Lower leg skin (tissue), 4 donors: Measurements from ENCODE around the gene SCFD2. TPM values are rescaled to one million over a fixed set of nuclear protein-coding genes. Genes with fewer than 3 reads are reported as not detected.

Experiments
- DNase-seq, 2 donors: peaks; one replicate each; pipeline ENCODE4 v3.0.0-alpha.2; 2019; ENCODE audit warnings: low spot score in 2 of 2
- H3K4me3 ChIP-seq: fragments of 200-600 bp; sonication (generic); 2 replicates; pipeline ENCODE4 v1.5.1; 2017; ENCODE audit warnings: mild to moderate bottlenecking, low read depth; ENCODE audit not compliant: poor library complexity, severe bottlenecking
- CTCF ChIP-seq, 3 donors: fragments of 450-650 bp; IDR thresholded peaks; one replicate each; pipeline ENCODE4 v1.5.1; 2016; ENCODE audit warnings: antibody characterized with exemption in 3 of 3, mild to moderate bottlenecking in 3 of 3, moderate library complexity in 2 of 3
- POLR2A ChIP-seq, 2 donors: fragments of 450-650 bp; IDR thresholded peaks; one replicate each; pipeline ENCODE4 v1.6.1; 2016 to 2017; ENCODE audit warnings: antibody characterized with exemption in 2 of 2, mild to moderate bottlenecking in 1 of 2, moderate library complexity in 1 of 2
- WGBS, 2 donors: methylation state at CpG; one replicate each; pipeline ENCODE4 v1.1.5; 2018; 5-methylcytosine and 5-hydroxymethylcytosine counted together
- intact Hi-C: fragments of 100-400 bp; cut with DNase I; formaldehyde crosslinking; loops from one replicate; pipeline ENCODE4 v1.15.0; 2023; ENCODE audit warnings: low total_unique reads
- total RNA-seq, 4 donors: library from RNA; depleted of rRNA; stranded (reverse); fragments of >200 nt; gene quantifications; one replicate each; pipeline ENCODE4 v1.1.0, GENCODE V29; 2016

SCFD2 gene
- total RNA-seq, 4 donors from 2014 or later, result 13.6 to 23.3 (median 19.0) TPM

GRCh38 chr4:53014881-53015280 is 351.0 kb downstream of the SCFD2 start:
- TF ChIP-seq POLR2A (IDR thresholded peaks at IDR 0.05), result no peak
- no peak for TF ChIP-seq CTCF (IDR thresholded peaks at IDR 0.05)
- 47 to 49% methylated on average over 2 of the region's 2 CpGs for WGBS, 2 donors
- no peak for DNase-seq
- H3K4me3 ChIP-seq, result no peak overlapping the region
- intact Hi-C loops, result no loop called here

GRCh38 chr4:53013873-53014775 is 351.7 kb downstream of the SCFD2 start:
- intact Hi-C loops, result no loop called here
- 90 to 91% methylated on average over 5 of the region's 5 CpGs for WGBS, 2 donors
- no peak for DNase-seq
- no peak overlapping the region for H3K4me3 ChIP-seq
- TF ChIP-seq CTCF (IDR thresholded peaks at IDR 0.05) (no peak), POLR2A (IDR thresholded peaks at IDR 0.05) (no peak)

- 57 to 65% methylated on average over 1 of the region's 1 CpG for WGBS, 2 donors
- TF ChIP-seq CTCF (IDR thresholded peaks at IDR 0.05) (no peak), POLR2A (IDR thresholded peaks at IDR 0.05) (no peak)
- intact Hi-C loops, result no loop called here
- no peak for DNase-seq
- H3K4me3 ChIP-seq, result no peak overlapping the region
Measured at GRCh38 chr4:53012738-53013137, 353.1 kb downstream of the SCFD2 start.

GRCh38 chr4:53011259-53011905 is 354.5 kb downstream of the SCFD2 start:
- WGBS, 2 donors, result 61 to 63% methylated on average over 2 of the region's 2 CpGs
- no peak for DNase-seq
- H3K4me3 ChIP-seq, result no peak overlapping the region
- intact Hi-C loops, result no loop called here
- no peak for TF ChIP-seq POLR2A (IDR thresholded peaks at IDR 0.05)

- TF ChIP-seq CTCF (IDR thresholded peaks at IDR 0.05), result no peak
- no peak for TF ChIP-seq POLR2A (IDR thresholded peaks at IDR 0.05)
- intact Hi-C loops, result no loop called here
- 51 to 60% methylated on average over 5 of the region's 5 CpGs for WGBS, 2 donors
- no peak overlapping the region for H3K4me3 ChIP-seq
- peak in 1 of 2 donors; percentile 51 for DNase-seq
Measured at GRCh38 chr4:53010318-53010717, 355.5 kb downstream of the SCFD2 start.

- TF ChIP-seq CTCF (IDR thresholded peaks at IDR 0.05) (no peak), POLR2A (IDR thresholded peaks at IDR 0.05) (no peak)
- no peak for DNase-seq
- WGBS, 2 donors, result 89 to 92% methylated on average over 3 of the region's 3 CpGs
- H3K4me3 ChIP-seq, result no peak overlapping the region
- intact Hi-C loops, result no loop called here
Measured at GRCh38 chr4:53009824-53010223, 356.0 kb downstream of the SCFD2 start.
